KG1 (cell line): Measurements from ENCODE around the gene TEX11.

ENCODE experiments used
- DNase-seq: peaks from one replicate; lab custom pipeline; 2025; lab: John Stamatoyannopoulos, UW

TEX11 gene

GRCh38 chrX:70496491-70496890, 412.0 kb downstream of the TEX11 start:
- no peak for DNase-seq

- no peak for DNase-seq
These were observed 414.1 kb downstream of the TEX11 start for GRCh38 chrX:70494441-70494840.

GRCh38 chrX:70488856-70489255, 419.7 kb downstream of the TEX11 start:
- no peak for DNase-seq

- no peak for DNase-seq
These were observed 423.0 kb downstream of the TEX11 start for GRCh38 chrX:70485466-70485865.

- DNase-seq: no peak
These were observed 426.2 kb downstream of the TEX11 start for GRCh38 chrX:70482300-70482699.

- no peak for DNase-seq
These were observed 426.8 kb downstream of the TEX11 start for GRCh38 chrX:70481471-70482270.

- DNase-seq: no peak
These were observed 427.9 kb downstream of the TEX11 start for GRCh38 chrX:70480660-70481018.

GRCh38 chrX:70479922-70480659, 428.4 kb downstream of the TEX11 start:
- DNase-seq: no peak

- DNase-seq: no peak
These were observed 429.1 kb downstream of the TEX11 start for GRCh38 chrX:70479247-70479921.
